NCI-H2029 treated with DMSO at 0.1 percent for 48 hours (cell line): Measurements from ENCODE around the gene SNX3.
"Not testable (repeated sequence)": the region's sequence is repeated elsewhere in the genome, so short reads cannot be mapped to it uniquely, and the experiment has no call there.

Experiments used
- DNase-seq: peaks from one replicate; lab custom pipeline; 2025; lab: John Stamatoyannopoulos, UW

SNX3 gene

DNA sequence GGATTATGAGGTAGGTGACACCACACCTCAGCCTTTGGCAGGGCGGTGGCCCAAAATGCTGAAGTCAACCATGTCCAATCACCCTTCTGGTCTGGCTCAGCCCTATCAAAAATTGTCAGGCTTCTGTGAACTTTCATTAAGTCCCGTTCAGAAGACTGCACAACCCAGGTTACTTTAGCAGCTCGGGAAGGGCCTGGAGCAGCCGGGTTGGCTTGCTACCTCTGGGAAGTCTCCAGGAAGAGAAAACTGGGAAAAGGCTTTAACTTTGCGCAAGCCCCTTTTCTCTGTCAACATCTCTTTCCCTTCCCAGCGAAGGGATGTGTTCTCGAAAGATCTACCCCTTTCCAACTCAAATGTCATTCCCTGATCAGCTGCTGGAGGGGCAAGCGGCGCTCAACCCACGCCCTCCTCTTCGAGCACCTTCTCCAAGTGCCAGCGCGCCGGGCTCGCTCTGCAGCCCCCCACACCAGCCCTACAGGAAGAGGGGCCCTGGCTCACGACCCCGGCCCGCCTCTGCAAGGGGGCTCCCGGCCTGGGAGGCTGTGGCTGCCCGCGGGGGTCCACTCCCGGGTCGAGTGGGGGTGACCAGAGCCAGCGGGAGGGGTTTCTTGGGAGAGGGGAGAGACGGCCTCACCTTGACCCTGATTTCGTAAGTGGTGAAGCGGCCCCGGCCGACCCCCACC is 573 bp downstream of the SNX3 start:
- DNase-seq: peak; percentile 3

DNA sequence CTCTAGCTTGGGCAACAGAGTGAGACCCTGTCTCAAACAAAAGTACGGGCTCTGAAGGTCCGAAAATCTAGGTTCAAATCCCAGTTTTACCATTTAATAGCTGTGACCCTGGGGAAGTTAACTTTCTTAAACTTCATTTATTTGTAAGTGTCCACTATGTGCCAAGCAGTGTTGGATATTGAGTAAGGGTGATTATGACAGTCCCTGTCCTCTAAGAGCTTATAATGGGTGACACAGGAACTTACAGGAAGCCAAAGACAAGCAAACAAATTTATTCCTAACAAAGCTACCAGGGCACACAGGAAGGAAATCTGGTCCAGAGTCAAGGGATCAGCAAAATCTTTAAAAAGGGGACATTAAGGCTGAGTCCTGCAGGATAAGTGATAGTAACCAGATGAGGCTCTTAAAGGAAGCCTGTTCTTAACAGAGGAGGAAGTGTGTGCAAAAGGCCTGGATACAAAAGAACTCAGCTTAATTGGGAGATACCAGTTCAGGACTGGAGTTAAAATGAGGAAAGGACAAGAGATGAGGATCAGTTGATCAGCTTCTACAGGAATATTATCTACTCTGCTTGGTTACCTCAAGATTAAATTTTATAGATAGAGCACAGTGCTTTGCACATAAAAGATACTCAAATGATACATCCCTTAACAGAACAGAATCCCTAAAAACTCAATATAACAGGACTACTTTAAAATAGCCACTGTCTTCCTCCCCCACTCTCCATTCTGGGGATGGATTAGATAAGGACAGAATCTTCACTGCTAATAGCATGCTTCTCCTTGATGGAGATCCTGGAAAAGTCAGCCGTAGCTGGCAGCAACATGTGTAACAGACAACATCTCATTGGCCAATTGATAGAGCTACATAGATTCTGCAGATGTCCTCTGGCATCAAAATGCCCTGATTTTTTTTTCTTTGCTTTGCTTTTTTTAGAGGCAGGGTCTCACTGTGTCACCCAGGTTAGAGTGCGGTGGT is 6.1 kb downstream of the SNX3 start:
- DNase-seq: no peak

DNA sequence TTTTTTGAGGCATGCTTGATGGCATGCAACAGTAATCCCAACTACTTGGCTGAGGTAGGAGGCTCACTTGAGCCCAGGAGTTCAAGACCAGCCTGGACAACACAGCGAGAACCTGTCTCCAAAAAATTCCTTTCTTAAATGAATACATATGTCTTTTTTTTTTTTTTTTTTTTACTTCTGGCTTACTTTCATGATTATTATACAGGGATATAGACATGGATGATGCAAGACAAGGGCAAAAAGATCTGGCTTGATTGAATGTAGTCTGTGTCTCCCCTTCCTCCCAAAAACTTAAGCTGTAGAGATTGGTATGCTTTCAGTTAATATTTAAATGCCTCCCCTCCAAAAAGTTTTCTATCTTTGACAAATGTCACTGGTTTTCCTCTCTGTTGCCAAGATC is 7.6 kb downstream of the SNX3 start:
- DNase-seq: no peak

DNA sequence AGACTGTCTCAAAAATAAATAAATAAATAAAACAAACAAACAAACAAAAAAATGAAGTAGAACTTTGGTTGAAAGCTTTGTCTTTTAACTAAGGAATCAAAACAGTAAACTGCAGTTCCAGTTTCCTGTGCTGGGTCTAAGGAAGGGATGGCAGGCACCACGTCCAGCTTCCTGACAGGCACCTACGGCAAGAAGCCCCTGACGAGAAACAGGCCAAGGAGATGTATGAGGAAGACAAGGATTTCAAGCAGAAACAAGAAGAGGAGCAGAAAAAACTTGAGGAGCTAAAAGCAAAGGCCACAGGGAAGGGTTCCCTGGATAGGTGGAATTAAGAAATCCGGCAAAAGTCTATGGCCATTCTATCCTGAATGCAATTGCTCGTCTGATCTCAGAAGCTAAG is 8.8 kb downstream of the SNX3 start:
- no peak for DNase-seq

DNA sequence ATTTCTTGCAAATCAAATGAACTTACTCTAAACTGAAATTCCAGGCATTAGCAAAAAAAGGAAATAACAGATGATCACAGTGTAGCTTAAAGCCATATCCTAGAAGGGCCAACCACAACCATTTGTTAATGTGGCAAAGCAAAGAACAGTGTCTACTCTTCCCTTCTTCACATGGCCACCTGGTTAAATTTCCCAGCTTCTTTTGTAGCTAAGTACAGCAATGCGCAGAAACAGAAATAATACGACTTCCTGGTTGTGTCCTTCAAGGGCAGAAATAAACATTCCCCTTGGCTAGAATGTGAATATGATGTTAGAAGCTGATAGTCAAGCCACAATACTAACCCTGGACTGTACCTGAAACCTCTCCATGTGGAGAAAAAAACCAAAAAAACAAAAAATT is 9.6 kb downstream of the SNX3 start:
- peak; percentile 17 for DNase-seq

DNA sequence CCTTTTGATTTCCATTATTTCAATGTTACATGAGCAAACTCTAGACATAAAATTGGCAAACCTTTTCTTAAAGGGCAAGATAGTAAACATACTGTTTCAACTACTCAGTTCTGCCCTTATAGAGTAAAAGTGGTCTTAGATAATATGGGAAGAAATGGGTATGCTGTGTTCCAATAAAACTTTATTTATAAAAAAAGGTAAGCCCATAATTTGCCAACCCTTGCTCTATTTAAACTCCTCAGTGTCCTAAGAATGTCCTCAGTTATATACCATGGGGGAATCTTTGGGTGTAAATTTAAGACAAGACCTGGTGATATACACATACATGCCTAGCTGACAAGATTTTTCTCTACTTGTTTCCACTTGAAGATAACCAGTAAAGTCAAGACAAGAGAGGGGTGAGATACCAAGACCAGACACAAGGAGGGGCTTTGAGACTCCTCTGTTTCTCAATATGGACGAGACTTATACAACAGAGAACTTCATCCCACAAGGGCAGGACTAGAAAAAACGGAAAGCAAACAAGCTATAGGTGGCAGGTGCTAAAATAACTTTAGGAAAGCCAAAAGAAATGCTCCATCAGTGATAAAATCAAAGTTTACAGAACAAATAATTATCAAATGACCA is 10.5 kb downstream of the SNX3 start:
- no peak for DNase-seq

DNA sequence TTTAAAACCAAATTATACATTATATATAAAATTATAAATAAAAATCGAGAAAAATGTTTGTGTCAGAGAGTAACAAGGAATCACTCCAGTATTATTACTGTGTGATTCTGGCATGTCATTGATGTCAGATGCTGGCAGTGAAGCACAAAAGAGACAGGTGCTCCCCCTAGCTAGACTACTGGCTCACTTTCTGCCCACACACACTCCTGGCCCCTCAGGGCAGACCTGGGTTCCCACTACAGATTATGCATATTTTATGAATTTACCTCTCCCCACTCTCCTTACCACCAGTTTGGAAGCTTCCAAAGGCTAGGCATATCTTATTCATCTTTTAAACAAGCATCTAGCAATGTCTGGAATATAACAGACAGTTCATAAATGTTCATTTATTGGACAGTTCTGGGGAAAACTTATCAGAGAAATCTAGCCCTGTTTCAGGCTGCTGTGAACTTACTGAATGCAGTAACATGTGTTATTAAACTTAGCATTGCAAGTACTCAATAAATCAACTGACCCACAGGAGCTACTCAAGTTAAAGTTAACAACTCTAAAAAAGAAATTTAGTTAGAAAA is 12.8 kb downstream of the SNX3 start:
- DNase-seq: no peak

DNA sequence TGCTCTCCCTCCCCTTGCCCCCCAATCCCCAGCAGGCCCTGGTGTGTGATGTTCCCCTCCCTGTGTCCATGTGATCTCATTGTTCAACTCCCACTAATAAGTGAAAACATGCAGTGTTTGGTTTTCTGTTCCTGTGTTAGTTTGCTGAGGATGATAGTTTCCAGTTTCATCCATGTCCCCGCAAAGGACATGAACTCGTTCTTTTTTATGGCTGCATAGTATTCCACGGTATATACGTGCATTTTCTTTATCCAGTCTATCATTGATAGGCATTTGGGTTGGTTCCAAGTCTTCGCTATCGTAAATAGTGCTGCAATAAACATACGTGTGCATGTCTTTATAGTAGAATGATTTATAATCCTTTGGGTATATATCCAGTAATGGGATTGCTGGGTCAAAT is 15.7 kb downstream of the SNX3 start:
- not testable (repeated sequence) for DNase-seq

DNA sequence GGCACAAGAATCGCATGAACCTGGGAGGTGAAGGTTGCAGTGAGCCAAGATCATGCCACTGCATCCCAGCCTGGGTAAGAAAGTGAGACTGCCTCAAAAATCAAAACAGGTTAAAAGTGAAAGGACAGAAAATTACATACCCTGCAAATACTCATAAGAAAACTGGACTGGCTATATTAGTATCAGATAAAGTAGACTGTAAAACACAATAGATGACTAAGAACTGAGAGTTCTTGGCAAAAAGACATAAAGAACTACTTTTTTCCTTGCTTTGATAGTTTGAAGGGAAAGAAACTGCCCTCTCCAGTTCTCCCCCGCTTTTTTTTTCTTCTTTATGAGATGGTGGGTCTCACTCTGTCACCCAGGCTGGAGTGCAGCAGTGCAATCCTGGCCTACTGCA is 17.0 kb downstream of the SNX3 start:
- DNase-seq: no peak

DNA sequence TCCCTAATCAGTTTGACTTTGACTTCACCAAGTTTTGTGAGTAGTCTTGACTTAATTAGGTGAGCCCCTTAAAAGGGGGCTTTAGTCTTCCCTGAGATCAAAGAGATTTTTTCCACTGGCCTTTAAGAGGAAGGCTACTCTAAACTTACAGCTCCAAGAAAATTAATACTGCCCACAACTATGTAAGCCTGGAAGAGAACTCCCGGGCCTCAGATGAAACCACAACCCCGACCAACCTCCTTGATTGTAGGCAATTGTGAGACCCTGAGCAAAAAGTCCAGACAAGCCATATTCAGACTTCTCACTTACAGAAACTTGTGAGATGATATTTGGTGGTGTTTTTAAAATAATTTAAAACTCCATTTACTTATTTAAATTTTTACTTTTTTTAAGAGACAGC is 18.1 kb downstream of the SNX3 start:
- no peak for DNase-seq

DNA sequence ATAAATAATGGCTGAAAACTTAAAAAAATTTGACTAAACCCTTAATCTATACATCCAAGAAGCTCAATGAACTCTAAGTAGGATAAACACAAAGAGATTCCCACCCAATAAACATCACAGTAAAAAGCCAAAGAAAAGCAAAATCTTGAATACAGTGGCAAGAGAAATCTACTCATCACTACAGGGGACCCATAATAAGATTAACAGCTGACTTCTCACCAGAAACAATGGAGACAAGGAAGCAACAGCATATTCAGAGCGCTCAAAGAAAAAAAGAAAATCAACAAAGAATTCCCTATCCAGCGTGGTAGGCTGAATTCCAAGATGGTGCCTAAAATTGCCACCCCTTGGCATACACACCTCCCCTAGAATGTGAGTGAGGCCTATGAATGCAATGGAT is 18.6 kb downstream of the SNX3 start:
- DNase-seq: no peak

DNA sequence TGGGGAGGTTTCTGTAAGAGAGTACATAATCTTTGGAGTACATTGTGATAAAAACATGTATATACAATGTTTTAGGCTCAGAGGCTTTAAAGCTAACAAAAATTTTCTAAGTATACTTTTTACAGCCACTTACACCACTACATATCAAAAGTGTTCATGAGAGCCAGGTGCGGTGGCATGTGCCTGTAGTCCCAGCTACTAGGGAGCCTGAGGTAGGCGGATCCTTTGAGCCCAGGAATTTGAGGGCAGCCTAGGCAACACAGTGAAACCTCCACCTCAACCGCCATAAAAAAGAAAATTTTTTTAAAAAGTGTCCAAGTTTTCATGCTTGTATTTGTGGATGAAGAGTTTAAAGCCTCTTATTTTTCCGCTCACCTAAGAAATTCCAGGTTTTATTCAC is 22.5 kb downstream of the SNX3 start:
- DNase-seq: no peak

DNA sequence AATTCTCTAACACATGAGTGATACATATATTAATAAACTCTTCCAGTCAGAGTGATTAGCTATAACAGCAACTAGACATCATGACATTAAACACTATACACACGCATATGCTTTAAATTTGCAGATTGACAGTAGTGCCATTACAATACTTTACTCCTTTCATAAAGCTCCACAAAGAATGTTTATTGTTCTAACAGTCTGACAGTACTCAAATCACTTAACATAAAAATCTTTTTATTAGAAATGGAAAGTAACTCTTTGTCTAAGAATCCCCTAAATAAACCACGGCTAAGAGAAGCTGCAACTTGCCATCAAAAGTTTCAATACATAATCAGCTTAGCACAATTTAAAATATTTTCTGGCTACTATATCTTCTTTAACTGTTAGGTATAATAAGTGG is 24.0 kb downstream of the SNX3 start:
- no peak for DNase-seq

DNA sequence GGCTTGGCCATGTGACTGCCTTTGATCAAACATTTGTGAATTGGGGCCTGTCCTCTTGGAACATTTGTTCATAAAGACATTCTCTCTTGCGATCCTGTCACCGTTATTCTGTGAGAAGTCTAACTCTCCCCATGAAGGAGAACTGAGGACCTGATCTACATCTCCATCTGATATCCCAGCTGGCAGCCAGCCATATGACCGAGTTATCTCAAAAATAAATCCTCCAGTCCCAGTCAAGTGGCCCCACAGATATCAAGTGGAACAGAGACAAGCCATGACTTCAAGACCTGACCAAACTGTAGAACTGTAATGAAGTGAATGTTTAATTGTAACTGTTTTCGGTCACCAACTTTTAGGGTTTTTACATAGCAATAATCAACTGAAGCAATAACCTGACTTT is 25.7 kb downstream of the SNX3 start:
- peak; percentile 12 for DNase-seq

DNA sequence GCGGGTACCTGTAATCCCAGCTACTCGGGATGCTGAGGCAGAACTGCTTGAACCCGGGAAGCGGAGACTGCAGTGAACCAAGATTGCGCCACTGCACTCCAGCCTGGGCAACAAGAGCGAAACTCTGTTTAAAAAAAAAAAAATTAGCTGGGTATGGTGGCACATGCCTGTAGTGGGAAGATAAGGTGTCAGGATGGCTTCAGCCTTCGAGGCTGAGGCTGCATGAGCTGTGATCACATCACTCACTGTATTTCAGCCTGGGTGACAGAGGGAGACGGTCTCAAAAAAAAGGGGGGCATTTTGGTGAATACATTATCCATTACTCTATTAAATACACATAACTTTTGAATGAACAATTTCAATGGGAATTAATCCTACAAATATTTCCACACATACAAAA is 32.4 kb downstream of the SNX3 start:
- no peak for DNase-seq

DNA sequence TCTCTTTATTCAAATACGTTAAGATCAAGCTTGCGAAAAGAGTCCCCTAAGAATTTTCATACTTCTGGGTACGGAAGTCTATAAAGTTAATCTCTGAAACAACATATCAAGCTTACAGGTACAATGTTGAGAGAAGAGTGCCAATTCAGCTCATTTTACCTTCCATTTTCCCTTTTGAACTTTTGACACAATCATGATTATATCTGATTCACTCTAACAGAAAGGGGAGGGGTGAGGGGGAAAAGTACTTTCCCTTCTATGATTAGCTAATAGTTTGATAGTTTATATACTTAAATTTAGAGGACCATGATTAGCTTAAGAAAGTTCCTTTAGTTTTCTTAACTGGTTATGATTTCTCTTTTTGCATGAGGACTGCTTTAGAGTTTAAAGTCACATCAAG is 33.5 kb downstream of the SNX3 start:
- no peak for DNase-seq

DNA sequence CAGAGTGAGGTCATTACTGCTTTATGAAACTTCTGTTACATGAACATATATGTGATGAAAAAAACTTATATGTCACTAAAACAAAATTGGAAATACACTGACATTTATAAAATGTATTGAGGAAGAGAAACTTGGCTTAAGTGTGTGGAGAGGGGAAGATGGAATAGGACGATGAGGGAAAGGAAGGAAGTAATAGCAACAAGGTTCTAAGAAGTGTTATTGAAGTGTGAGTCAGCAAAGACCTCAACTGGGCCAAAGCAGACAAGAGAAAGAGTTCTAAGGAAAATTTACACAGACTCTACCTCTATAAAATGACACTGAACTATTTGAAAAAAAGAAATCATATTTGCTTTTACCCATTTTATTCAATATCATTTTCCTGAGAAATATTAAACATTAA is 38.3 kb downstream of the SNX3 start:
- DNase-seq: no peak

DNA sequence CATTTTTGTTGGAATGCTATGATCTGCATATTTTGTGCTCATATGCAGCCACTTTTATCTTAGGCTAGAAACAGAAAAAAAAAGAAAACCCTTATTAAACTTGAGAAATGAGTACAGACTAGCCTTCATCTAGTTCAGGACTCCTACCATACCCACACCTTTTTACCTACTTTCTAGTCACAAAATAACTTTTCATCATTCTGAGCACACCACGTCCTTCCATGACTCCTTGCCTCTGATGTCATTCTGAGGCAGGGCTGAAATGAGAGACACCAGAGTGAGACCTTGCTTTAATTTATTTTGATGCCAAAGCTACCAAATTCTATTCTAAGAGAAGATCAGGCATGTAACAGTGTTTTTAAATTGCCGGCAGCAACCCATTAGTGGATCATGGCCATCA is 38.8 kb downstream of the SNX3 start:
- no peak for DNase-seq

DNA sequence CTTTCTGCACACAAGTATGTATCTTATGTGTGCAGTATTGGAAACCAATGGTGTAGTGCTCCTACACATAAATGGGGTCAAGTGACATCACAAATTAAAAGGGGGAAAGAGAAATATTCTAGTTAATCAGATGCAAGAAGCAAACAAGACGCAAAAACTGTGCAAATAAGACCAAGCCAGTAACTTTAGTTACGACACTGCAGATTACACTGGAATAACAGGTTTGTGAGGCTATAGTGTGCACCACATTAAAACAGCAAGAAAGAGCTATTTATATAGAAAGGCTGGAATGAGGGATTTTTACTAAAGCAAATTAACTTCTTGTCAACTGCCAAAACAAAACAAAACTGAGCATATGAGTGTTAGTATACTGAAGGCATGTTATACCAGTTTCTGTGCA is 49.2 kb downstream of the SNX3 start:
- DNase-seq: no peak

DNA sequence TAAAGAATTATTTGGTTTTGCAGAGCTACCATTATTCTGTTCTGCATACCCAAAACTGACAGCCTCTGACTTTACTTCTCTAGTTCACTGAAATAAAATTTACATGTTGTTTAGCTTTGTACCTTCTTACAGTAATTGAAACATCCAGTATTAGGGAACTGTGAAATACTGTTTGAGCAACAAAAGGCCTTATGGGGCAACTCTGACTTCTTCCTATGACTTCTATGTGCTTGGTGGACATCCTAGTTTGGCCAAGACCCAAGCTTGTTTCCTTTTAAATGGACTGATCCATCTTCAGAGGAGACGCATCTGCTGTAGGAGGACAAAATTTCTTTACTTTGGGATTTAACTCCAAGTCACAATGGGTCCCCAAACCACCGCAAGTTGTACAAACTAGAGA is 50.3 kb downstream of the SNX3 start:
- no peak for DNase-seq

DNA sequence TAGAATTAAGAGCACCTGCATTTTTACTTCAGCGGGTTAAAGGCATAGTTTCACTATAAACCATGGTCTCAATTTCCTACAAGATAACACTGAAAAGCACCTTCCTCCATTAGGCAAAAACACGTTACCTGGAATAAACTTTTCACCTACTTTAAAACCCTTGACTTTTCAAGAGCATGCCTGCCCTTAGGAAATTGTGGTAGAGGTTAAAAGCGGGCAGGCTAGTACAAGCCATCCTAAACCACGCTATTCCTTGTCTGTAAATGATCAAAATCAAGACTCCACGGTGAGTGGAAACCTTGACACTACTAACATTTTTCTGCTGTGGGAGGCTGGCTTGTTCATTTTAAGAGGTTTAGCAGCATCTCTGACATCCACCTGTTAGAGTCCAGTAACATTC is 51.1 kb downstream of the SNX3 start:
- no peak for DNase-seq

DNA sequence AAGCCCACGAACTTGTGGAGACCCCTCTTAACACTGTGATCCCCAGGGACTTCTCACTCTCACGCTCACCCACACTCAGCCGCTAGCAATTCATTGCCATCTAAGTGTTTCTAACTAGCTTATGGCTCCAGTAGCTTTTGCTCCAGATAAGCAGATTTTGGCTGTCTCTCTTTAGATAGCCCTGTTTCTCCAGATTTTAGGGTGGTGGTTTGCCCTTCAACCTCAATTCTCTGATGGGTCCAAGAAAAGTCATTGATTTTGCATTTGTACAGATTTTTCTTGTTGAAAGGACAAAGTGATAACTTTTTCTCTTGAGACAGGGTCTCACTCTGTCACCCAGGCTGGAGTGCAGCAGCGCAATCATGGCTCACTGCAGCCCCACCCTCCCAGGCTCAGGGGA is 53.8 kb downstream of the SNX3 start:
- no peak for DNase-seq
